HepG2 (cell line): ENCODE results near the gene SEMA4B. TPM values are rescaled to one million over a fixed set of nuclear protein-coding genes. Genes with fewer than 3 reads are reported as not detected.

Source experiments
- AKNA ChIP-seq: sonication (generic); formaldehyde crosslinking; IDR thresholded peaks from 2 replicates; pipeline ENCODE4 v1.4.0; 2020; ENCODE audit warnings: missing genetic modification reagents, borderline replicate concordance
- ATF2 ChIP-seq: sonication (generic); formaldehyde crosslinking; IDR thresholded peaks from 2 replicates; pipeline ENCODE4 v1.4.0; 2020; ENCODE audit warnings: missing genetic modification reagents
- KAT2B ChIP-seq: fragments of 150-350 bp; IDR thresholded peaks from 2 replicates; pipeline ENCODE4 v1.6.1; 2014; ENCODE audit warnings: low read depth, low read length, borderline replicate concordance
- MAFF ChIP-seq: IDR thresholded peaks from 2 replicates; pipeline ENCODE4 v1.6.1; 2011; ENCODE audit warnings: low read depth, low read length, improper control_type of control experiment
- MAX ChIP-seq: IDR thresholded peaks from 2 replicates; pipeline ENCODE4 v1.6.1; 2012; ENCODE audit warnings: inconsistent platforms
- MXD1 ChIP-seq: sonication (generic); formaldehyde crosslinking; IDR thresholded peaks from 2 replicates; pipeline ENCODE4 v1.4.0; 2020; ENCODE audit warnings: mild to moderate bottlenecking, missing genetic modification reagents
- MXI1 ChIP-seq: IDR thresholded peaks from 3 replicates; pipeline ENCODE4 v1.6.1; 2012; ENCODE audit warnings: low read depth, low read length, inconsistent platforms, borderline replicate concordance
- NR0B2 ChIP-seq: sonication (generic); formaldehyde crosslinking; IDR thresholded peaks from 2 replicates; pipeline ENCODE4 v1.4.0; 2020; ENCODE audit warnings: mild to moderate bottlenecking, missing genetic modification reagents
- SMARCC2 ChIP-seq: fragments of 450-650 bp; IDR thresholded peaks from 2 replicates; pipeline ENCODE4 v1.6.1; 2017; ENCODE audit warnings: antibody characterized with exemption, mild to moderate bottlenecking
- SNAPC2 ChIP-seq: sonication (generic); formaldehyde crosslinking; IDR thresholded peaks from 2 replicates; pipeline ENCODE4 v1.8.1; 2022; ENCODE audit warnings: mild to moderate bottlenecking, missing genetic modification reagents
- ZBTB26 ChIP-seq: IDR thresholded peaks from 2 replicates; pipeline ENCODE4 v1.6.1; 2016; ENCODE audit warnings: missing compliant biosample characterization, missing genetic modification reagents, borderline replicate concordance
- ZNF18 ChIP-seq: sonication (generic); formaldehyde crosslinking; IDR thresholded peaks from 2 replicates; pipeline ENCODE4 v1.8.0; 2022; ENCODE audit warnings: mild to moderate bottlenecking, missing genetic modification reagents; ENCODE audit not compliant: insufficient replicate concordance
- ZNF354B ChIP-seq: sonication (generic); formaldehyde crosslinking; IDR thresholded peaks from 2 replicates; pipeline ENCODE4 v1.8.0; 2022; ENCODE audit warnings: mild to moderate bottlenecking, missing genetic modification reagents
- ZNF460 ChIP-seq: sonication (generic); formaldehyde crosslinking; IDR thresholded peaks from 2 replicates; pipeline ENCODE4 v1.5.1; 2020; ENCODE audit warnings: missing genetic modification reagents, mild to moderate bottlenecking, borderline replicate concordance
- ZNF496 ChIP-seq: sonication (generic); formaldehyde crosslinking; IDR thresholded peaks from 2 replicates; pipeline ENCODE4 v1.8.1; 2023; ENCODE audit warnings: mild to moderate bottlenecking, moderate library complexity, missing genetic modification reagents; ENCODE audit not compliant: insufficient replicate concordance
- ZNF672 ChIP-seq: sonication (generic); formaldehyde crosslinking; IDR thresholded peaks from 2 replicates; pipeline ENCODE4 v1.8.1; 2022; ENCODE audit warnings: missing genetic modification reagents
- ZNF878 ChIP-seq: sonication (generic); formaldehyde crosslinking; IDR thresholded peaks from 2 replicates; pipeline ENCODE4 v1.8.1; 2023; ENCODE audit warnings: mild to moderate bottlenecking, missing genetic modification reagents, moderate library complexity
- polyA plus RNA-seq, 8 experiments: library from polyadenylated mRNA; depleted of rRNA in 3 of 8; stranded (reverse) in 7 of 8; unstranded in 1 of 8; fragments of >200 nt; fragmentation: Illumina TruSeq in 4 of 8; extraction: Trizol in 4 of 8; gene quantifications; 2 replicates each; pipeline versions ENCODE4 v1.2.1 to v1.2.3, GENCODE V29; 2011 to 2016; ENCODE audit warnings: low read depth in 4 of 8, missing spikeins in 1 of 8, mixed read lengths in 1 of 8; ENCODE audit not compliant: insufficient read depth in 1 of 8
- total RNA-seq, 5 experiments: library from RNA; depleted of rRNA; stranded (reverse); fragments of >200 nt; fragmentation: Illumina TruSeq; extraction: Trizol; gene quantifications; 2 replicates each; pipeline ENCODE4 v1.2.3, GENCODE V29; 2016; ENCODE audit warnings: low read depth in 1 of 5

The SEMA4B gene
- total and polyA plus RNA-seq, 2 of the 13 experiments (the other 11 are each of a cell fraction or from before 2014, with no cell fraction given): 2.1 to 17.0 TPM

GRCh38 chr15:90184786-90185704 lies 16.1 kb upstream of the SEMA4B start (continued):
- TF ChIP-seq ZNF18 (CRISPR knock-in tag) (peak; percentile 32), KAT2B (no peak), ZNF878 (CRISPR knock-in tag) (no peak), MAX (no peak), ZNF496 (CRISPR knock-in tag) (no peak), SMARCC2 (no peak), ZNF460 (CRISPR knock-in tag) (0 out of 2 replicates have a peak, but pooled peaks have one; percentile 16), MAFF (no peak), ZNF354B (CRISPR knock-in tag) (0 out of 2 replicates have a peak, but pooled peaks have one; percentile 40), MXD1 (CRISPR knock-in tag) (no peak), MXI1 (peak; percentile 83; the same call in 2 of the 3 replicates), ZNF672 (no peak), SNAPC2 (CRISPR knock-in tag) (no peak), NR0B2 (CRISPR knock-in tag) (no peak), ATF2 (no peak), ZBTB26 (CRISPR knock-in tag) (peak; percentile 25; the same call in 1 of the 2 replicates), AKNA (CRISPR knock-in tag) (no peak)
